Dedifferentiated amniotic fluid mesenchymal stem cell (primary cell): Measurements from ENCODE around the gene POU2F3.

Source experiments
- DNase-seq: peaks from one replicate; pipeline ENCODE4 v3.0.0-alpha.2; 2016; ENCODE audit errors: extremely low spot score

The POU2F3 gene

DNA sequence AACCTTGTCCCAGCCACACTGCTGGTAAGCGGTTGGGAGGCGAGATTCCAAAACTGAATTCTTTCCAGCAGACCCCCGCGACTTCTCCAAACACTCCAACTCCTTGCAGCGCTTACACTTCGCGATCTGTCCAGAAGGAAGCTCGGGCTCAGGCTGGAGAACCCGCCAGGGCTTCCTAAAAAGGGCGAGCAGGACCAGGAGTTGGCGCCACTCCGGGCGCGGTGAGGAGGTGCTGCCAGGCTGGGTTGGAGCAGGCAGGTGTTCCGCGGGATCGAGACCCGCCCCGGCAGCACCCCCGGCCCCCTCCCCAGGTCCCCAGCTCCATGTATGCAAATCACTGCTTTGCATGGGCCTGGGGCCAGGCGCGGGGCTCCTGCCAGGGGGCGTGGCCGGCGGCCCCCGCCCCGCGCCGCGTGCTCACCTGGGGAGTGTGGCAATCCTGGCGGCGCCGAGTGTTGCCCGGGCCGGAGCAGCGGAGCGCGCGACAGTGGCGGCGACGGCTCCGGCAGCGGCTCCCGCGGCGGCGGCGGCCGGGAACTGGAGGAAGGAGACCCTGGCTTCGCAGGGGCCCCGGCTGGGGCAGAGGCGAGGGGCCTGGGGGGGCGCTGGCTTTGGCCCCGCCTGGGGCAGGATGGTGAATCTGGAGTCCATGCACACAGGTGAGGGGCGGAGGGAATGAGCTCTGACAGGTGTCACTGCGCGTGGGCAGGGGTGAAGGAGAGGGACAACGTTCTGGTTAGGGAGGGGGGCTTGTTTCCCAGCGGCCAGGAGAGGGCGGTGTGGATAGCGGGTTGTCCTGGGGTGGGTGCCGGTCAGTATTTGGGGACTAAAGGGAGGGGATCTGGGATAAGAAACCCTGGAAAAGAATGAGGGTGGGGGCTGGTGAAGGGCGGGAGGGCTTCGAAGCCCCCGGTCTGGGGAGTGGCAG, at the start of gene POU2F3:
TSS of gene POU2F3 (plus strand) at position 428 of the 928 bp plus-strand sequence. CDS start at position 632, 204 bp downstream.
- DNase-seq: no peak

- no peak for DNase-seq
Observed at GRCh38 chr11:120191058-120191457, 48.9 kb upstream of the POU2F3 start.

- no peak for DNase-seq
Observed at GRCh38 chr11:120192831-120193625, 46.9 kb upstream of the POU2F3 start.

- no peak for DNase-seq
Observed at GRCh38 chr11:120194166-120194565, 45.8 kb upstream of the POU2F3 start.

- no peak for DNase-seq
Observed at GRCh38 chr11:120195601-120196320, 44.2 kb upstream of the POU2F3 start.

- DNase-seq: no peak
Observed at GRCh38 chr11:120196826-120197225, 43.1 kb upstream of the POU2F3 start.

GRCh38 chr11:120197251-120197891, 42.6 kb upstream of the POU2F3 start:
- no peak for DNase-seq

DNA sequence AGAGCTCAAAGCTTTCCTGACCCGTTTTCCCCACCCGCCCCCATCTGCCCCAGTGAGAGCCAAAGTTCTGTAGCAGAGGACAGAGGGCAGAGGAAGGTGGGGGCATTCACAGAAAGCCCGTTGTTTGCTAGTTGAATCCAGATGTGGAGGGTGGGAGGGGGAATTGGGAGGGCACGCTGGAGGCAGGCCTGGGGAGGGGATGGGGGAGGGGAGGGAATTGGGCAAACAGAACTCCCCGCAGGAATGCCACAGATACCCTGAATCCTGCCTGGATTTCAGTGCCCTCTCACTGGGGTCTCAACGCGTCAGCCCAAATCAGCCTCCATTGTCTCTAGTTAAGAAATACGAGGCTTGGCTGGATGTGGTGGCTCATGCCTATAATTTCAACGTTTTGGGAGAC, 42.0 kb upstream of the POU2F3 start:
- no peak for DNase-seq

DNA sequence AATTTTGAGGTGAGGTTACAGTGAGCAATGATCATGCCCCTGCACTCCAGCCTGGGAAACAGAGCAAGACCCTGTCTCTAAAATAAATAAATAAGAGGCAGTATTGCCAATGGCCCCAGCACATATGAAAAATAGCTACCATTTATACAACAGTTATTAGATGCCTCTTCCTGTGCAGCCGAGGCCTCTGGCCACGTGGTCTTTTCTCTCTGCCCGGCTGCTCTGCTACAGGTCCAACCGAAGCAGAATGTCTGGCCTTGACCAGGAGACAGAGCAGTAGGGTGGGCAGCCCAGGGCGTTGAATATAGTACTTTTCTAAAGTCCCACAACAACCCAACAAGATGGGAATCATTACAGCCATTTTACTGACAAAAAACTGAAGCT, 41.5 kb upstream of the POU2F3 start:
- DNase-seq: no peak

DNA sequence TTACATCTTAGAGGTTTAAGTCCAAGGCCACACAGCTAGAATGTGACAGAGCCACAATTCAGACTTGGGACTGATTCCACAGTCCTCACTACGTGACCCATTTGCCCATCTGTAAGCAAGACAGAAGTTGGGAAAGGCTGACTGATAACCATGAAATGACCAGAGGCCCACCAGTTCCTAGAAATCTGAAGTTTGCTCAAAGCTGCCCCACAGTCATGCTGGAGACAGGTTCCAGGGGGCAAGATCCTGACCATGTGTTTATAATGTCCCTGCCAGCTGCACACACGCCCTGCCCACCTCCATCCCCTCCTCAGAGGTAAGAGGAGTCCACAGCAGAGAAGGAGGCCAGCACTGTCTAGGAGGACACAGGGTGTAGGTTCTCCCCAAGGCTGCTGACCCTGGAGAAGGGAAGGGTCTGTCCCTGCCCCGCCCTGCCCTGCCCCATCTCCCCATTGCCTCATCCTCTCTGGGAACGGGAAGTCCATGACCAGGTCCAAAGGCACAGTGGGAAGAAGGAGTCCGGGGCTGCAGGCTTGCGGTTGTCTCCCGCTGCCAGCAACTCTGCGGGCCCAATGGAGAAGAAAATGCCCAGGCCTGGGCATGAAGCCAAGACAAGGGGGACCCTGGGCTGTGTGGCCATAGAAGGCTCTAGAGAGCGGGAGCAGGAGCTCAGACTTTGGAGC, 41.0 kb upstream of the POU2F3 start:
- no peak for DNase-seq

GRCh38 chr11:120199613-120200012, 40.3 kb upstream of the POU2F3 start:
- DNase-seq: no peak

GRCh38 chr11:120200677-120201076, 39.3 kb upstream of the POU2F3 start:
- DNase-seq: no peak

GRCh38 chr11:120201653-120202052, 38.3 kb upstream of the POU2F3 start:
- DNase-seq: no peak

GRCh38 chr11:120203626-120204025, 36.3 kb upstream of the POU2F3 start:
- no peak for DNase-seq

DNA sequence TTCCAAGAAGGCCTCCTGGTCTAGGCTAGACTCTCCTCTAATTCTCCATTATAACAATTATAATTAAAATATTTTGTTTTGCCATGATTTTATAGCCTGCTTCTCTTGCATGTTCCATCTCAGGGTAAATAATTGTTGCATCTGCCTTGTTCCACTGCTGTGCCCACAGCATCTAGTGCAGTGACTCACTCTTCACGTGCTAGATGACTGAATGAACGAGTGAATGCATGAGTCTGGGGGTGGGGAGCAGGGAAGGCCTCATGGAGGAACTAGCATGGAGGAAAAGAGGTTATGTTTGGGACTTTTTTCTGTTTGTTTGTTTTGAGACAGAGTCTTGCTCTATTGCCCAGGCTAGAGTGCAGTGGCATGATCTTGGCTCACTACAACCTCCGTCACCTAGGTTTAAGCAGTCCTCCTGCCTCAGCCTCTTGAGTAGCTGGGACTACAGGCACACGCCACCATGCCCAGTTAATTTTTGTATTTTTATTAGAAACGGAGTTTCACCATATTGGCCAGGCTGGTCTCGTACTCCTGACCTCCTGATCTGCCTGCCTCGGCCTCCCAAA, 34.3 kb upstream of the POU2F3 start:
- peak; percentile 36 for DNase-seq

DNA sequence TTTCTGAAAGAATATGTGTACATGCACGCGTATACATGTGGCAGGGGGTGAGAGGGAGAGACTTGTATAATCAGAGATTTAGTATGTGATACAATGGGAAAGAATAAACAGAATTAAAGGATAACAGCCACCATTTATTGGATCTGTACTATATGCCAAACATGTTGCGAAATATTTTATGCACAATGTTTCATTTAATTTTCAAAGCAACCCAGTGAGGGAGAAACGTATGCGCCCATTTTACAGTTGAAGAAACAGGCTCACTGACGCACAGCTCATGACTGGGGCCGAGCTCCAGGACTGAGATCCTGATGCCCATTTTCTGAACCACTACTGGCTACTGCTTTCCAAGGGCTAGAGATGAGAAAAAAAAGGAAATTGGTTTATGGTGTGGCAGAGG, 32.4 kb upstream of the POU2F3 start:
- DNase-seq: no peak

- no peak for DNase-seq
Observed at GRCh38 chr11:120208001-120208441, 31.9 kb upstream of the POU2F3 start.

- no peak for DNase-seq
Observed at GRCh38 chr11:120208777-120209176, 31.2 kb upstream of the POU2F3 start.

DNA sequence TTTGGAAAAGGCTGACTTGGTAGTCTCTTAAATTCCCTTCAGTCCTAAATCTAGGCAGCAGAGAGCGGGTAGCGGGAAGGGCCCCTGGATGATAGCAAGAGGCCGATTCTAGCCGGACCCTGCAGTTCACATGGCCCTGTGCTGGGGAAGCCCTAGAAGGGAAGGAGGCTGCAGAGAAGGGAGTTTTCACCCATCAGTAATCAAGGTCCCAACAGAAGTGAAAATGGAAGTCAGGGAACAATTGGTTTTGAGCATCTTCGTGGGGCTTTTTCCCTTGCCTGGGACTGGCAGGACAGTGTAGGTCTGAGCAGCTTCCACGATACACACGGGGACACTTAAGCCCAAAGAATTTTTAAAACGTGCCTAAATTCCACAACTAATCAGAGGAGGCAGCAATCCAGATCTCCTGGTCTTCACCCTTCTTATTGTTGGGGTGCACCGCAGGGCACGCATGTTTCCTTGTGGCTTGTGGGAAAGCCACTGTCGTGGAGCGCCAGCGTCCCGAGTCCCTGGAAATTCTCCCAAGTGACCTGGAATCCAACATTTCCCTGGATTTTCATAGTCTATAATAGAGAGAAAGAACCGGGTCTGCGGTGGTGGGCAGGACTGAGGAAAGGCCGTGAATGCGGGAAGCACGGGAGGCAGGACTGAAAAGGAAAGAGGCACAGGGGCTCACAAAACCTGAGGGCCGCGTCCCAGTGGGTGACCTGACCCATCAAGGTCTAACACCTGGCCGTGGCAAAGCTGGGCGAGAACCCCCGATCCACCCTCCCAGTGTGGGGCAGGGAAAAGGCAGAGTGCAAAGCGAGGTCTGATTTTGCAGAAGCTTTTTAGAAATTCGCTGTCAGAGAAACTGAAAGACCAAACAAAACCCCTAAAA, 30.0 kb upstream of the POU2F3 start:
- no peak for DNase-seq
